PC-9 (cell line): ENCODE results near the gene GSTO2. TPM values are rescaled to one million over a fixed set of nuclear protein-coding genes. Genes with fewer than 3 reads are reported as not detected.

Experiments used
- BruUV-seq: library from RNA; stranded (reverse); fragments of 400-500 nt; replicated peaks from 2 replicates; lab custom pipeline; 2021; lab: Mats Ljungman, UMichigan
- CTCF ChIA-PET: fragments of 300-600 bp; sonication (Branson Sonifier 250); formaldehyde crosslinking; loops from one replicate; lab custom pipeline; 2022; ENCODE audit warnings: antibody characterized with exemption; lab: Charles Lee
- POLR2A ChIA-PET: fragments of 300-600 bp; sonication (Branson Sonifier 250); formaldehyde crosslinking; loops from one replicate; lab custom pipeline; 2022; ENCODE audit warnings: antibody characterized with exemption; ENCODE audit not compliant: unreplicated experiment; lab: Charles Lee
- DNase-seq, 2 experiments: peaks; one replicate each; pipeline versions ENCODE4 v3.0.0 to v3.0.0-alpha.2; 2015 to 2022; ENCODE audit warnings: mixed read lengths in 1 of 2
- H2AFZ ChIP-seq: fragments of 200-600 bp; sonication (generic); 2 replicates; pipeline ENCODE4 v1.8.1; 2017; ENCODE audit warnings: antibody characterized with exemption
- H3F3A ChIP-seq: fragments of 200-600 bp; sonication (generic); 2 replicates; pipeline ENCODE4 v1.8.1; 2017; ENCODE audit warnings: antibody characterized with exemption, mild to moderate bottlenecking, low read depth; ENCODE audit not compliant: insufficient read depth
- H3K27ac ChIP-seq: fragments of 200-600 bp; sonication (generic); 2 replicates; pipeline ENCODE4 v1.6.1; 2016; ENCODE audit warnings: mixed run types
- H3K27me3 ChIP-seq: fragments of 200-600 bp; sonication (generic); 2 replicates; pipeline ENCODE4 v1.6.1; 2016; ENCODE audit warnings: low read depth, mixed run types; ENCODE audit not compliant: insufficient read depth
- H3K36me3 ChIP-seq: fragments of 200-600 bp; sonication (generic); 2 replicates; pipeline ENCODE4 v1.6.1; 2016; ENCODE audit warnings: low read depth, mixed run types
- H3K4me1 ChIP-seq: fragments of 200-600 bp; sonication (generic); replicated peaks from 2 replicates; pipeline ENCODE4 v1.6.1; 2016; ENCODE audit warnings: mixed run types; ENCODE audit not compliant: insufficient read depth
- H3K4me2 ChIP-seq: fragments of 200-600 bp; sonication (generic); 2 replicates; pipeline ENCODE4 v1.6.1; 2017; ENCODE audit warnings: mixed run types
- H3K4me3 ChIP-seq: fragments of 200-600 bp; sonication (generic); 2 replicates; pipeline ENCODE4 v1.6.1; 2016; ENCODE audit warnings: mixed run types
- H3K79me2 ChIP-seq: fragments of 200-600 bp; sonication (generic); 2 replicates; pipeline ENCODE4 v1.6.1; 2017; ENCODE audit warnings: low read depth, mixed run types
- H3K9me2 ChIP-seq: fragments of 200-600 bp; sonication (generic); 2 replicates; pipeline ENCODE4 v1.8.1; 2017; ENCODE audit warnings: mild to moderate bottlenecking; ENCODE audit not compliant: insufficient read depth
- H3K9me3 ChIP-seq: fragments of 200-600 bp; sonication (generic); 2 replicates; pipeline ENCODE4 v1.8.1; 2016; ENCODE audit warnings: low read depth; ENCODE audit not compliant: insufficient read depth
- H4K20me1 ChIP-seq: fragments of 200-600 bp; sonication (generic); 2 replicates; pipeline ENCODE4 v1.8.1; 2017; ENCODE audit not compliant: insufficient read depth
- EZH2 ChIP-seq: fragments of 200-600 bp; sonication (generic); IDR thresholded peaks from 2 replicates; pipeline ENCODE4 v1.8.0; 2017; ENCODE audit warnings: antibody characterized with exemption, low read depth
- intact Hi-C: fragments of 100-400 bp; cut with micrococcal nuclease; formaldehyde crosslinking; loops from one replicate; pipeline ENCODE4 v1.10.0; 2022; ENCODE audit not compliant: unreplicated experiment
- total RNA-seq: library from RNA; stranded (reverse); gene quantifications from 2 replicates; pipeline ENCODE4 v1.2.3, GENCODE V29; 2021
- TF ChIP-seq, protein P1 (sequence below): fragments of 200-600 bp; sonication (generic); conservative IDR thresholded peaks from 2 replicates; pipeline ENCODE4 v1.6.1; 2017; ENCODE audit warnings: mixed run types, antibody characterized with exemption, mild to moderate bottlenecking, moderate library complexity

The GSTO2 gene
- total RNA-seq, 1 experiment from 2014 or later = 3.3 TPM

DNA sequence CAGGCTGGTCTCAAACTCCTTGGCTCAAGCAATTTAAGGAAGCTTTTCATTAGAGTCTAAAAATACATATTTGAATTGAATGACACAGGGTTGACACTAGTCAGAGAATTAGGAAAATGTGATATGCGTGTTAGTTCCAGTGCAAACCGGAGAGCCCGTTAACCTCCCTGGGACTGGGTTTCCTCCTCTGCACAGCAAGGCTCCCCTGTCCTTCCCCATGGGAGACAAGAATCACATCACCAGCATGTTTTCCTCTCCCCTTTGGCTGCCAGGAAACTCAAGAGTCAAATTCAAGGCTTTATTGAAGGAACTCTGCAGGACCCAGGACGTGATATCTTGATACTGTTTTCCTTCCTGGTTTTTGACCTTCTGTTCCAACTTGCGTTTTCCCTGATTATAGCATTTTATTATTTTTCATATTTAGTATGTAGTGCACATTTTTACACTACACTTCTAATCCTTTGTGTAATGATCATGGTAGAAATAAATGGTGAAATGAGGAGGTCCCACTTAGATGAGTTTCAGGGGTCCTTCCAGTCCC is 24.9 kb downstream of the GSTO2 start:
- Histone ChIP-seq H3K79me2 (no peaks in the 10 kb centered on the region), H3K9me3 (no peaks in the 10 kb centered on the region), H3K4me3 (no peak overlapping the region), H3K9me2 (no peaks in the 10 kb centered on the region), H3F3A (no peaks in the 10 kb centered on the region), H3K4me1 (0 out of 2 replicates have a peak, but pooled peaks cover 3% of the 10 kb centered on the region), H3K36me3 (no peaks in the 10 kb centered on the region), H3K4me2 (no peak overlapping the region), H4K20me1 (no peaks in the 10 kb centered on the region), H2AFZ (no peak overlapping the region), H3K27ac (no peak overlapping the region), H3K27me3 (no peaks in the 10 kb centered on the region)
- BruUV-seq = no TSS peak
- intact Hi-C loops = no loop called here
- TF ChIP-seq, protein P1, sequence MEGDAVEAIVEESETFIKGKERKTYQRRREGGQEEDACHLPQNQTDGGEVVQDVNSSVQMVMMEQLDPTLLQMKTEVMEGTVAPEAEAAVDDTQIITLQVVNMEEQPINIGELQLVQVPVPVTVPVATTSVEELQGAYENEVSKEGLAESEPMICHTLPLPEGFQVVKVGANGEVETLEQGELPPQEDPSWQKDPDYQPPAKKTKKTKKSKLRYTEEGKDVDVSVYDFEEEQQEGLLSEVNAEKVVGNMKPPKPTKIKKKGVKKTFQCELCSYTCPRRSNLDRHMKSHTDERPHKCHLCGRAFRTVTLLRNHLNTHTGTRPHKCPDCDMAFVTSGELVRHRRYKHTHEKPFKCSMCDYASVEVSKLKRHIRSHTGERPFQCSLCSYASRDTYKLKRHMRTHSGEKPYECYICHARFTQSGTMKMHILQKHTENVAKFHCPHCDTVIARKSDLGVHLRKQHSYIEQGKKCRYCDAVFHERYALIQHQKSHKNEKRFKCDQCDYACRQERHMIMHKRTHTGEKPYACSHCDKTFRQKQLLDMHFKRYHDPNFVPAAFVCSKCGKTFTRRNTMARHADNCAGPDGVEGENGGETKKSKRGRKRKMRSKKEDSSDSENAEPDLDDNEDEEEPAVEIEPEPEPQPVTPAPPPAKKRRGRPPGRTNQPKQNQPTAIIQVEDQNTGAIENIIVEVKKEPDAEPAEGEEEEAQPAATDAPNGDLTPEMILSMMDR = no peak
- no peak for TF ChIP-seq EZH2
- POLR2A ChIA-PET = no interaction called here
- CTCF ChIA-PET = no interaction called here
- no peak for DNase-seq

DNA sequence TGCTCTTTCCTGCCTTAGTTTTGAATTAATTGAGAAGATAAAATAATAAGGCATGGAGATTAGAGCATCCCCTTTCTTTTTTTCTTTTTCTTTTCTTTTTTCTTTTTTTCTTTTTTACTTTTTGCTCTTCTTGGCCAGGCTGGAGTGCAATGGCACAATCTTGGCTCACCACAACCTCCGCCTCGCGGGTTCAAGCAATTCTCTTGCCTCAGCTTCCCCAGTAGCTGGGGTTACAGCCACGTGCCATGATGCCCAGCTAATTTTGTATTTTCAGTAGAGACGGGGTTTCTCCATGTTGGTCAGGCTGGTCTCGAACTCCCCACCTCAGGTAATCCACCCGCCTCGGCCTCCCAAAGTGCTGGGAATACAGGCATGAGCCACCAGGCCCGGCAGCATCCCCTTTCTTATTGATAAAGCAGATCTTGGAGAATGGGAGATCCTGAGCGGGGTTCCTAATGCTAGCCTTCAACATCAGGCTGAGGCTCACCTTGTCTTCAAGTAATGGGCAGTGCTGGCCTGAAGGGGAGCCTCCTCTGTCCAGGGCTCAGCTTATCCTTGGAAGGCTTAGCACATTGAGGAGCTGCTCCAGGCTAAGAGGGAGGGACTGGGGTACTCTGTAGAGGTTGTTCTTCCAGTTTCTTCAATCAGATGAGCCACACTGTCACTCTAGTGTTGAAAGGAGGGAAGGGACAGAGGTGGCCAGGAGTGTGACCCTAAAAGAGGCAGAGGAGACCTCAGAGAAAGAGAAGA is 27.9 kb downstream of the GSTO2 start:
- Histone ChIP-seq H3K9me3 (no peaks in the 10 kb centered on the region; the same call in 1 of the 2 replicates), H3K79me2 (no peaks in the 10 kb centered on the region), H3K4me2 (no peak overlapping the region), H3K4me3 (no peak overlapping the region), H3K36me3 (no peaks in the 10 kb centered on the region), H3K27me3 (no peaks in the 10 kb centered on the region), H3F3A (no peaks in the 10 kb centered on the region), H3K9me2 (no peaks in the 10 kb centered on the region), H4K20me1 (no peaks in the 10 kb centered on the region), H2AFZ (no peak overlapping the region), H3K27ac (no peak overlapping the region), H3K4me1 (no peaks in the 10 kb centered on the region)
- intact Hi-C loops = no loop called here
- no peak for DNase-seq
- ChIA-PET CTCF (no interaction called here), POLR2A (no interaction called here)
- TF ChIP-seq EZH2 = no peak
- TF ChIP-seq, protein P1 = no peak
- no TSS peak for BruUV-seq

DNA sequence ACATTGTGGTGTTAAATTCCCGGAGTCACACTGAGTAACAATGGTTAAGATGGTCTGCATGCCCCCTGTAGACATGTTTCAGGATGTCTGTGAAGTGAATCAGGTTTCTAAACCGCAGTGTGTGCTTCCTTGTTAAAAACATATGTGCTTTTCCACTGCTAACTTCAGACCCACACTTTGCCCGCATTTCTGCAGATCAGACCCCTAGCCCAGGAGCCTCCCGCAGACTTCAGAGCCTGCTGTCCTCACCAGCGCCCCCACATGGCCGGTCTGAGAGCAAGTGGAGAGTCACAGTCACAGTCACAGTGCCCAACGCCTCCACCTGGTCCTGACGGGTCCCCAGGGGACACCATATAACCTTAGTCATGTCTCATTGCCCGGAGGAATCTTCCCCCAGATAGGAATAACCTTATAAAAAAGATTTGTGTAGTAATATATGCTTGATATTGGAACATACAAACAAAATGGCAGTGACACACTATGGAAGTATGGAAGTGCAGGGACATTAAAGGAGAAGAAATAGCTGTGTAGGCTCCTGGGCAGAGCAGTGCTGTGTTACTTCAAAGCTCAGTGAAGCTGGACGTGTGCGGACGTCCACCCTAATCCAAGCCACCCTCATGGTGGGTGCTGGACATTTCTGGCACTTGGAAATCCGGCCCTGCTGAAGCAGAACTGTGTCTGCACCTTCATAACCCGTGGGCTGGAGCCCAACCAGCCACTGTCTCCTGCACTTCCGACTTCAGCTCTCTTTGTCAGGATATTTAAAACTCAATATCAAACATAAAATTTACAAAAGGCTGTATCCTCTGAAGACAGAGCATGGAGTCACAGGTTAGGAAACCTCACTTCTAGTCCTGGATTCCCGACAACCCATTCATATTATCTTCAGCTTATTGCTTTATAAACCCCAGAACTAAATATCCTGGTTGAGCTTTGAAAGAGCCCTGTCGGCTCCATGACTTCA is 29.0 kb downstream of the GSTO2 start:
- Histone ChIP-seq H3K9me3 (no peaks in the 10 kb centered on the region; the same call in 1 of the 2 replicates), H2AFZ (no peak overlapping the region), H3K4me1 (no peaks in the 10 kb centered on the region), H3K79me2 (no peaks in the 10 kb centered on the region), H4K20me1 (no peaks in the 10 kb centered on the region), H3K4me3 (no peak overlapping the region), H3K9me2 (no peaks in the 10 kb centered on the region), H3F3A (no peaks in the 10 kb centered on the region), H3K36me3 (no peaks in the 10 kb centered on the region), H3K4me2 (no peak overlapping the region), H3K27ac (no peak overlapping the region), H3K27me3 (no peaks in the 10 kb centered on the region)
- CTCF ChIA-PET = no interaction called here
- intact Hi-C loops = no loop called here
- POLR2A ChIA-PET = no interaction called here
- no TSS peak for BruUV-seq
- no peak for TF ChIP-seq EZH2
- TF ChIP-seq, protein P1 = no peak; the same call in 1 of the 2 replicates
- DNase-seq = no peak
